Measurements from ENCODE around the gene PPME1.

The PPME1 gene

DNA sequence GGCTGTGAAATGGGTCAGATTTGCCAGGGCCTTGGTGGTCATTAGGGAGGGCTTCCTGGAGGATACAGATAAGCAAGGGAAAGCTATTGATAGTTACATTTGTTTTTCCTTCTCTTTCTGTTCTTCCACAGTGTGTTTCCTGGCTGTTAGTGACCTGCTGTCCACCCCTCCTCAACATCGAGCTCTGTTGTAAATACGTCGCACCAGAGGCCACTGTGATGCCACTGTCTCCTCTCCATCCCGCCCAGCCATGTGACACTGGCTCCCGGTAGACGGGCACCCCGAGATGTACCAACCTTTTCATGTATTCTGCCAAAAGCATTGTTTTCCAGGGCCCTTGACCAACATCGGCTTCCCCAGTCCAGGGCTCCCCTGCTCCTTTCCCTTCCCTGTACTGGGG, 82.3 kb downstream of the PPME1 start:
- Histone ChIP-seq H3K18ac (ENCODE audit: low read length) (no peak overlapping the region), H3K4me1 (ENCODE audit: control insufficient read depth, low read depth, low read length) (no peaks in the 10 kb centered on the region), H4K8ac (ENCODE audit: low read depth, low read length) (no peak overlapping the region), H3K79me2 (ENCODE audit: control insufficient read depth, insufficient read depth, low read length) (no peaks in the 10 kb centered on the region), H3K23ac (ENCODE audit: low read length) (no peak overlapping the region), H2AK5ac (ENCODE audit: low read length) (no peak overlapping the region), H3K4me2 (ENCODE audit: low read length) (no peak overlapping the region), H3K9ac (ENCODE audit: low read length) (no peak overlapping the region), H3K4ac (ENCODE audit: low read depth, low read length) (no peak overlapping the region), H4K5ac (ENCODE audit: low read length) (no peak overlapping the region), H3K56ac (ENCODE audit: low read length) (no peak overlapping the region), H2BK15ac (replicated peaks; ENCODE audit: low read depth) (no peak overlapping the region), H2BK5ac (ENCODE audit: low read length) (no peak overlapping the region), H3K4me3 (ENCODE audit: low read length) (no peak overlapping the region), H3K27ac (ENCODE audit: low read depth, low read length) (no peak overlapping the region), H3K27me3 (ENCODE audit: insufficient read depth, low read length, poor library complexity) (no peaks in the 10 kb centered on the region), H2BK120ac (ENCODE audit: low read depth, low read length) (no peak overlapping the region), H3K79me1 (ENCODE audit: low read length) (no peaks in the 10 kb centered on the region), H3K36me3 (ENCODE audit: control insufficient read depth, insufficient read depth, low read length) (peaks cover 3% of the 10 kb centered on the region)
- DNase-seq: no peak
- no CpG with 5 or more reads among the region's 8 CpGs for WGBS (ENCODE audit: extremely low coverage, insufficient coverage, low lambda C conversion rate)

DNA sequence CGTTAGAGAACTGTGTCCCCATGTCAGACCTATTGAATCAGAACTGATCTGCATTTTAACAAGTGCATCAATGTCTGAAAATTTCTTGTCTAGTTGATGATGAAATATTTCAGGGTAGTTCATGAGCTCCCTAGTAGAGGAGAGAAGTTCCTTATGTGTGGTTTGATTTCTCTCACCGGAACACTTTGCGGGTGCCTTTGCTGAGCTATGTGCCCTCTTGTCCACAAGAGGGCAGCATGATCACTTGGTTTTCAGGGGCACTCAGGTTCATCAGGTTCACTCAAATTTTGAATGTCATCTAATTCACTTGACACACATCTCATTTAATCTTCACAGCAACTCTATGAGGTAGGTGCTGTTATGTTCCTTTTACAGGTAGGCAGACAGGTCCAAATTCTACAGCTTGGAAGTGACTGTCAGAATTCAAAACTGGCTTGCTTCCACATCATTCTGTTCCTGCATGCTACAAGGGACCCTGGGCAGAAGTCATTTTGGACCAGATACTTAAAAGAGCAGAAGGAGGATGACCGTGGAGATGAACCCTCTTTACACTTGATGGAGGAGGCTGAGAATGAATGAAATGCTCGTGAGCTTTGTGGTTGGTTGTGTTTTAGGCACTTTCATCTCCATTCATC, 84.8 kb downstream of the PPME1 start:
- H4K5ac ChIP-seq (ENCODE audit: low read length): no peak overlapping the region
- H3K79me1 ChIP-seq (ENCODE audit: low read length): no peaks in the 10 kb centered on the region
- no peak overlapping the region for H4K8ac ChIP-seq (ENCODE audit: low read depth, low read length)
- H2BK120ac ChIP-seq (ENCODE audit: low read depth, low read length): no peak overlapping the region
- H3K9ac ChIP-seq (ENCODE audit: low read length): no peak overlapping the region
- no peak overlapping the region for H3K4ac ChIP-seq (ENCODE audit: low read depth, low read length)
- no CpG with 5 or more reads among the region's 5 CpGs for WGBS (ENCODE audit: extremely low coverage, insufficient coverage, low lambda C conversion rate)
- no peak overlapping the region for H2AK5ac ChIP-seq (ENCODE audit: low read length)
- H3K18ac ChIP-seq (ENCODE audit: low read length): no peak overlapping the region
- peaks cover 3% of the 10 kb centered on the region for H3K36me3 ChIP-seq (ENCODE audit: control insufficient read depth, insufficient read depth, low read length)
- no peak overlapping the region for H3K4me2 ChIP-seq (ENCODE audit: low read length)
- H3K56ac ChIP-seq (ENCODE audit: low read length): no peak overlapping the region
- DNase-seq: peak; percentile 57
- no peak overlapping the region for H2BK5ac ChIP-seq (ENCODE audit: low read length)
- H2BK15ac ChIP-seq (replicated peaks; ENCODE audit: low read depth): no peak overlapping the region
- no peak overlapping the region for H3K4me3 ChIP-seq (ENCODE audit: low read length)
- H3K23ac ChIP-seq (ENCODE audit: low read length): no peak overlapping the region
- no peak overlapping the region for H3K27ac ChIP-seq (ENCODE audit: low read depth, low read length)
- H3K27me3 ChIP-seq (ENCODE audit: insufficient read depth, low read length, poor library complexity): no peaks in the 10 kb centered on the region
- H3K79me2 ChIP-seq (ENCODE audit: control insufficient read depth, insufficient read depth, low read length): no peaks in the 10 kb centered on the region
- no peaks in the 10 kb centered on the region for H3K4me1 ChIP-seq (ENCODE audit: control insufficient read depth, low read depth, low read length)

DNA sequence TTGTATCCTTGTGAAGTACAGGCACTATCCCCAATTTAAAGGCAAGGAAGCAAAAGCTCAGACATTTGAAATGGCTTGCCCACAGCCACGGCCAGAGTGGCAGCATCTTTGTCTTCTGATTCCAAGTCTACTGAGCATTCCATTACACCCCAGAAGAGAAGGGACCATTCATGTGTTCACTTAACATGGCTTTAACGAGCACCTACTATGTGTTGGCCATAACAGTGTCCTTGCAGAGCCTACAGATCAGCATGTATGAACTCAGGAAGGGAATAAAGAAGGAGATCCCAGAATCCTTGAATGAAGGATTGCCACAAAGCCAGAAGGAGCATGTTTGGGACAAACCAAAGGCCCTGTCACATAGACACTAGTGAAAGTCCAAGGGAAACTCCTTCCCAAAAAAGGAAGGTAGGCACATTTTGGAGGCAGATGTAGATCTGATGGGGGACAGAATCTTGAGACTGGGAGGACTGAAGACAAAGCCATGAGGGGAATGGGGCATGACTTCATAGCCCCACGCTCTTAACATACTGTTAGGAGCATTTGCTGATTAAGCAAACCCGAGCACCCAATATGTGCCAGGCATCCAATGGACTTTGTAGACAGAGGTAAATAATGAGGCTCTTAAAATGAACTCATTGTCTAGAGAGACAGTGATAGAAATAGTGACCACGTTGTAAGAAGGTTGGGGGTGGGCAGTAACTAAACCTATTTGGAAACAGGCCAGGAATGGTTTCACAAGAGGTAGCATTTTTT, 85.5 kb downstream of the PPME1 start:
- H3K4me1 ChIP-seq (ENCODE audit: control insufficient read depth, low read depth, low read length): no peaks in the 10 kb centered on the region
- no CpG with 5 or more reads among the region's 5 CpGs for WGBS (ENCODE audit: extremely low coverage, insufficient coverage, low lambda C conversion rate)

DNA sequence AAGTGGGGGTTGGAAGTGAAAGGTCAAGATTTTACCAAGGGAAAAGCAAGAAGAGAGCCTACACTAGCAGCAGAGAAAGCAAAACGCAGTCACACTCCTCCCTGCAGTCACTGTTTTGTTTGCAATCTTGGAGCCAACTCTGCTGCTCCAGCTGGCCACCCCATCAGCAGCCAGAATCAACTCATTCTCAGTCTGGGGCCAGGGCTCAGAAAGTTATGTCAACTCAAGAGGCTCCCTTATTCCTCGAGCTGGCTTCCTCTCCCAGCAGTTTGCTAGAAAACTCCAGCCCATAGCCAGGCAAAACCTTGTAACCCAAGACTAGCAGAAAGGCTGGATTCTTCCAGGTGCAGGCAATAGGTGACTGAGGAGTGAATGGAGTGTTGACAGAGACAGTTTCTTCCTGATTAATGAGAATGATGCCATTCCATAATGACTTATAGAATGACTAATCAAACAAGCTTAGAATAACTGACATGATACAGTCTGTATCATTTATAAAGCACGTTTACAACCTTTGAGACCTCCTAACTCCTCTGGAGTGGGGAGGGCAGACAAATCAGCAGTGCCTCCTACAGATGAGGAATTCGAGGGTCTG, 87.0 kb downstream of the PPME1 start:
- no peak for DNase-seq

More for the DNA sequence above, 85.5 kb downstream of the PPME1 start:
- Histone ChIP-seq H3K9ac (ENCODE audit: low read length) (no peak overlapping the region), H4K5ac (ENCODE audit: low read length) (no peak overlapping the region), H3K4me2 (ENCODE audit: low read length) (no peak overlapping the region), H3K4me3 (ENCODE audit: low read length) (no peak overlapping the region), H3K79me1 (ENCODE audit: low read length) (no peaks in the 10 kb centered on the region), H2BK120ac (ENCODE audit: low read depth, low read length) (no peak overlapping the region), H3K27me3 (ENCODE audit: insufficient read depth, low read length, poor library complexity) (no peaks in the 10 kb centered on the region), H2AK5ac (ENCODE audit: low read length) (no peak overlapping the region), H3K27ac (ENCODE audit: low read depth, low read length) (no peak overlapping the region), H3K56ac (ENCODE audit: low read length) (no peak overlapping the region), H3K18ac (ENCODE audit: low read length) (no peak overlapping the region), H3K4ac (ENCODE audit: low read depth, low read length) (no peak overlapping the region), H3K79me2 (ENCODE audit: control insufficient read depth, insufficient read depth, low read length) (no peaks in the 10 kb centered on the region), H4K8ac (ENCODE audit: low read depth, low read length) (no peak overlapping the region), H2BK5ac (ENCODE audit: low read length) (no peak overlapping the region), H3K36me3 (ENCODE audit: control insufficient read depth, insufficient read depth, low read length) (peaks cover 3% of the 10 kb centered on the region), H3K23ac (ENCODE audit: low read length) (no peak overlapping the region), H2BK15ac (replicated peaks; ENCODE audit: low read depth) (no peak overlapping the region)
- DNase-seq: no peak

DNA sequence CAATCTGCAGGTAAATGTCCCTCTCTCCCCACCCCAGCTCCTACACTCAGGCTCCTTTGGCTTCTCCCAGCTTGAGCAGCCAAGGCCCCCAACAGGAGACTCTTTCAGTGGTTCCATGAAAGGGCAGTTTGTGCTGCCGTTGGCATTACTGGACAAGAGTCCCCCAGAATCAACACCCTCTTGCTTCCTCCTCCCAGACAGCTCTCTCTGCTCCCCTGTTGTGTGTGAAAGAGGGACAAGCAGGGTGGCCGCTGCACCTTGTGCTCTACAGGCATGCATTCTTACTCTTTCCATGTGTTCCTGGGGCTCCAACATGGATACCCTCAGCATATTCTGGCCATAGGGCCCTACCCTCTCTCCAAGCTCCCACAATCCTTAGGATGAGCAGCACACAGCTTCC, 91.6 kb downstream of the PPME1 start:
- H3K36me3 ChIP-seq (ENCODE audit: control insufficient read depth, insufficient read depth, low read length): no peaks in the 10 kb centered on the region
- no peak overlapping the region for H3K23ac ChIP-seq (ENCODE audit: low read length)
- no peaks in the 10 kb centered on the region for H3K27me3 ChIP-seq (ENCODE audit: insufficient read depth, low read length, poor library complexity)
- H2BK15ac ChIP-seq (replicated peaks; ENCODE audit: low read depth): no peak overlapping the region
- H4K8ac ChIP-seq (ENCODE audit: low read depth, low read length): no peak overlapping the region
- H2BK120ac ChIP-seq (ENCODE audit: low read depth, low read length): no peak overlapping the region
- no CpG with 5 or more reads among the region's 2 CpGs for WGBS (ENCODE audit: extremely low coverage, insufficient coverage, low lambda C conversion rate)
- no peak overlapping the region for H3K9ac ChIP-seq (ENCODE audit: low read length)
- H3K18ac ChIP-seq (ENCODE audit: low read length): no peak overlapping the region
- no peak overlapping the region for H3K4me2 ChIP-seq (ENCODE audit: low read length)
- H3K4me1 ChIP-seq (ENCODE audit: control insufficient read depth, low read depth, low read length): no peaks in the 10 kb centered on the region
- no peaks in the 10 kb centered on the region for H3K79me2 ChIP-seq (ENCODE audit: control insufficient read depth, insufficient read depth, low read length)
- no peak overlapping the region for H4K5ac ChIP-seq (ENCODE audit: low read length)
- no peak overlapping the region for H2BK5ac ChIP-seq (ENCODE audit: low read length)
- H3K56ac ChIP-seq (ENCODE audit: low read length): no peak overlapping the region
- H3K4ac ChIP-seq (ENCODE audit: low read depth, low read length): no peak overlapping the region
- no peak for DNase-seq
- no peaks in the 10 kb centered on the region for H3K79me1 ChIP-seq (ENCODE audit: low read length)
- H3K27ac ChIP-seq (ENCODE audit: low read depth, low read length): no peak overlapping the region
- no peak overlapping the region for H2AK5ac ChIP-seq (ENCODE audit: low read length)
- H3K4me3 ChIP-seq (ENCODE audit: low read length): no peak overlapping the region

More for the DNA sequence above, 87.0 kb downstream of the PPME1 start:
- H3K4me2 ChIP-seq (ENCODE audit: low read length): no peak overlapping the region
- H3K4me3 ChIP-seq (ENCODE audit: low read length): no peak overlapping the region
- no peaks in the 10 kb centered on the region for H3K79me1 ChIP-seq (ENCODE audit: low read length)
- no peaks in the 10 kb centered on the region for H3K4me1 ChIP-seq (ENCODE audit: control insufficient read depth, low read depth, low read length)
- no peak overlapping the region for H3K9ac ChIP-seq (ENCODE audit: low read length)
- no peak overlapping the region for H3K4ac ChIP-seq (ENCODE audit: low read depth, low read length)
- H2BK120ac ChIP-seq (ENCODE audit: low read depth, low read length): no peak overlapping the region
- H2BK5ac ChIP-seq (ENCODE audit: low read length): no peak overlapping the region
- H3K27ac ChIP-seq (ENCODE audit: low read depth, low read length): no peak overlapping the region
- no peak overlapping the region for H3K23ac ChIP-seq (ENCODE audit: low read length)
- no peak overlapping the region for H2AK5ac ChIP-seq (ENCODE audit: low read length)
- no peak overlapping the region for H3K18ac ChIP-seq (ENCODE audit: low read length)
- no peak overlapping the region for H4K8ac ChIP-seq (ENCODE audit: low read depth, low read length)
- H3K79me2 ChIP-seq (ENCODE audit: control insufficient read depth, insufficient read depth, low read length): no peaks in the 10 kb centered on the region
- H2BK15ac ChIP-seq (replicated peaks; ENCODE audit: low read depth): no peak overlapping the region
- no CpG with 5 or more reads among the region's 4 CpGs for WGBS (ENCODE audit: extremely low coverage, insufficient coverage, low lambda C conversion rate)
- no peaks in the 10 kb centered on the region for H3K27me3 ChIP-seq (ENCODE audit: insufficient read depth, low read length, poor library complexity)
- H3K36me3 ChIP-seq (ENCODE audit: control insufficient read depth, insufficient read depth, low read length): no peaks in the 10 kb centered on the region
- H4K5ac ChIP-seq (ENCODE audit: low read length): no peak overlapping the region
- no peak overlapping the region for H3K56ac ChIP-seq (ENCODE audit: low read length)
